GM19025 (cell line): ENCODE measurements around the gene LCE4A.
"Not testable (repeated sequence)": the region's sequence is repeated elsewhere in the genome, so short reads cannot be mapped to it uniquely, and the experiment has no call there.

Experiments
- ATAC-seq: cut with Tn5 transposase; IDR thresholded peaks from one replicate; pipeline ENCODE4 v1.9.1; 2021; ENCODE audit warnings: mild to moderate bottlenecking, low read depth, moderate library complexity; ENCODE audit not compliant: unreplicated experiment

Gene LCE4A, protein sequence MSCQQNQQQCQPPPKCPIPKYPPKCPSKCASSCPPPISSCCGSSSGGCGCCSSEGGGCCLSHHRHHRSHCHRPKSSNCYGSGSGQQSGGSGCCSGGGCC

DNA sequence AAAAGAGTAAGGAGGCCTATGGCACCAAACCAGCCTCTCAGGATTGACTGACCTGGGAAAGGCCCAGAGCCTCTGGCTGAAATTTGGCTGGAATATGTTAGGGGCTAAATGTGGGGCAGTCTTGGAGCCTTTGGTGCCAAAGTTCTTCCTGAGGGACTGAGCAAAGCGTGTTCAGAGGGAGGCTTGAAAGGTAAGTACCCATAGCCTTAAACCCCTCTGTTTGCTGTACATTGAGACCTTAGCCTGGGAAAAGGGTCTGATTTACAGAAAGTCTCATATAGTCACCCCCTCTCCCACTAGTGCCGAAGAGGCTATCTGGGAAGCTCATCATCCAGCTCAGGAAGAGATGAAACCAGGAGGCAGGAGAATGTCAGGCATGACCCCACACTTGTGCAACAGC, at the start of gene LCE4A:
Gene LCE4A (plus strand): TSS at position 301 of the 400 bp plus-strand sequence. CDS start 916 bp downstream, outside the sequence.
- ATAC-seq: no peak

DNA sequence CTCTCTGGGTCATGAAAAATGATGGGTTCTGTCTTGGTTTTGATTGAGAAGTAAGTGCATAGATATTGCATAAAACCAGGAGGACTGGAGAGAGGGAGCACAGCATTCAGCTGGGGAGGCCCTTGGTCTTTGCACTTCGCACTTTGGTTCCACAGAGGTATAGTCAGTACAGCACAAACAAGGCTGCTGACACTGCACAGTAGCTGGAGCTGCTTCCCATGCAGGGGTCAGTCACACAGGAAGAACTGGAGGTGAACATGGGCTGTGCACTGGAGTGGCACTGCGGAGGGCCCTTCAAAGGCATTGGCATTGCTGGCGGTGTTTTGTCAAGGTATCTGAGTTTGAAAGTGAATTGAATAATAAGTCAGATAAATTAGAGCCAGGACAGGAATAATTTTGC, 49.3 kb upstream of the LCE4A start:
- ATAC-seq: no peak

DNA sequence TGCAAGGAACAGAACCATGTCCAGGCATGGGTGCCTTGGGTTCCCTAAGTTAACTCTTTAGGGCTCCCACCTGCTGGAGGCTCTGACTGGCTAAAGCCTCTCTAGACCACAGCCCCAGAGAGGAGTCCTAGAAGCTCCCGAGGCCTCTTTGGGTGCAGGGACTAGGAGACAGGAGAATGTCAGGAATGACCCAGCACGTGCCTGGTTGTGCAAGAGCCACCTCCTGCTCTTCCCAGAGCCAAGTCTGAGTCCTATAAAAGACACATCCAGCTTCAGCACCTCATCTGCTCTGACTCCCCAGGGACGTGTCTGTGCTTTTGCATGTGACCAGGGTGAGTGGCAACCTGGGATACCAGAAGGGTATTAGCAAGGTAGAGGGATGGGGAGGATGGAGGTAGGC, 44.9 kb upstream of the LCE4A start, which contains the start of gene LCE2D:
Gene LCE2D (plus strand): TSS at position 283 of the 400 bp plus-strand sequence. CDS start 726 bp downstream, outside the sequence.
- ATAC-seq: no peak

DNA sequence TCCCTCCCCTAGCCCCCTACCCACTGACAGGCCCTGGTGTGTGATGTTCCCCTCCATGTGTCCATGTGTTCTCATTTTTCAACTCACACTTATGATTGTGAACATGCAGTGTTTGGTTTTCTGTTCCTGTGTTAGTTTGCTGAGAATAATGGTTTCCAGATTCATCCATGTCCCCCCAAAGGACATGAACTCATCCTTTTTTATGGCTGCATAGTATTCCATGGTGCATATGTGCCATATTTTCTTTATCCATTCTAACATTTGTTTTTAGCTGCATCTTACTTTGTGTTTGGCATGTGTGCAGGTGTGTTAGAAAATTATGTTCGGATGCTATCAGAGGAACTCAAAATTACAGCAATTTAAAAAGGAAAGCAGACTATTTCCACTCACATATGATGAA, 41.8 kb upstream of the LCE4A start:
- not testable (repeated sequence) for ATAC-seq

DNA sequence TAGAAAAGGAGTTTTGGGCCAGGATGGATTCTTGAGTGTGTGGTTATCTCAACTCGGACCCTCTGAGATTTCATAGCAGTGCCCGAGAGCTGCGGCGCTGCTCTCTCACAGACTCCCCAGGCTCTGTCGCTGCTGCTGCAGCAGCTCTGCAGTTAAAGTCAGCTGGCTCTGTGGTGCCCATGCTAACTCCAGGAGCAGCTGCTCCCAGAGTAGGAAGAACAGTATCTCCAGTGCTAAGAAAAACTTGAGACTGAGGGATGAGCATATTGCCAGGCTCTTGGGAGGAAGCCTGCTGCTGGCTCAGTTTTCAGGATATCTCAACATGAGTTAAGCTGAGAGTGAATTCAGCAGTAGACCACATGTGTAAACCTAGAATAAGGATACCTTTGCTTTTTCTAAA, 40.3 kb upstream of the LCE4A start:
- no peak for ATAC-seq

DNA sequence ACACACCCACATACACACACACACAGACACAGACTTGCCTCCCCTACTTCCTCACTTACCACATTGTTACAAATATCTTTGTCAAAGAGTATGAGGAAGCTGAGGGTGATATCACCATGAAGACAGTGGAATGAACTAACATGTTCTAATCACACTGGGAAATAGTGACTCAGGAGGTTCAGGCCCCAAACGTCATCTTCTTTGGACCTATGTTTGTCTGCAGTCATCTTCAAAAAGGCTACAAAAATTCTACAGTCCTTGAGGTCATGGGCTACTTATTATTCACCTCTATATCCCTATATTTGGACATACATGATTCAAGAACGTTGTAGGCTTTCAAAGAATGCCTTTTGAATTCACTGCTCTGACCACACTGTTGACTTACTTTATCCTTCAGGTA, 34.9 kb upstream of the LCE4A start:
- no peak for ATAC-seq

DNA sequence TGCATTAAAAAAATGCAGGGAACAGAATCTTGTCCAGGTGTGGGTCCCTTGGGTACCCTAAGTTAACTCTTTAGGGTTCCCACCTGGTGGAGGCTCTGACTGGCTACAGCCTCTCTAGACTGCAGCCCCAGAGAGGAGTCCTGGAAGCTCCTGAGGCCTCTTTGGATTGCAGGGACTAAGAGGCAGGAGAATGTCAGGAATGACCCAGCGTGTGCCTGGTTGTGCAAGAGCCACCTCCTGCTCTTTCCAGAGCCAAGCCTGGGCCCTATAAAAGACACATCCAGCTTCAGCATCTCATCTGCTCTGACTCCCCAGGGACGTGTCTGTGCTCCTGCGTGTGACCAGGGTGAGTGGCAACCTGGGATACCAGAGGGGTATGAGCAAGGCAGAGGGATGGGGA, 33.0 kb upstream of the LCE4A start, which contains the start of gene LCE2C:
Gene LCE2C (plus strand): TSS at position 297 of the 400 bp plus-strand sequence. CDS start 737 bp downstream, outside the sequence.
- not testable (repeated sequence) for ATAC-seq

DNA sequence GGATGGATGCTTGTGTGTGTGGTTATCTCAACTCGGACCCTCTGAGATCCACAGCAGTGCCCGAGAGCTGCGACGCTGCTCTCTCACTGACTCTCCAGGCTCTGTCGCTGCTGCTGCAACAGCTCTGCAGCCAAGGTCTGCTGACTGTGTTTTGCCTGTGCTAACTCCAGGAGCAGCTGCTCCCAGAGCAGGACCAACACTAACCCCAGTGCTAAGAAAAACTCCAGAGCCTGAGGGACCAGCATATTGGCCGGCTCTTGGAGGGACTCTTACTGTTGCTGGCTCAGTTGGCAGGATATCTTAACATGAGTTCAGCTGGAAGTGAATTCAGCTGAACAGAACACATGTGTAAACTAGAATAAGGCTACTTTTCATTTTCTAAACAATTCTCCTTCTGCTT, 28.5 kb upstream of the LCE4A start:
- ATAC-seq: no peak

DNA sequence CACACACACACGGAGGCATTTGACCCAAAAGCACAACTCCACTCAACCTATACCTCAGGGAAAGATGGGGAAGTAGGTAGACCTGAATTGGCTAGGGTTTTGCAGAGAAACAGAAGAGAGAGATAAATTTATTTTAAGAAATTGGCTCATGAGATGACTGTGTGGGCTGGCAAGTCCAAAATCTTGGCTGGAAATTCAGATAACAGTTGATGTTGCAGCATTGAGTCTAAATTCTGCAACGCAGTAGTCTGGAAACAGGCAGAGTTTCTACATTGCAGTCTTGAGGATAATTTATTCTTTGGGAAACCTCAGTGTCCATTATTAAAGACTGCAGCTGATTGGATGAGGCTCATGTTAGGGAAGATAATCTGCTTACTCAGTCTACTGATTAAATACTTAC, 26.3 kb upstream of the LCE4A start:
- no peak for ATAC-seq

DNA sequence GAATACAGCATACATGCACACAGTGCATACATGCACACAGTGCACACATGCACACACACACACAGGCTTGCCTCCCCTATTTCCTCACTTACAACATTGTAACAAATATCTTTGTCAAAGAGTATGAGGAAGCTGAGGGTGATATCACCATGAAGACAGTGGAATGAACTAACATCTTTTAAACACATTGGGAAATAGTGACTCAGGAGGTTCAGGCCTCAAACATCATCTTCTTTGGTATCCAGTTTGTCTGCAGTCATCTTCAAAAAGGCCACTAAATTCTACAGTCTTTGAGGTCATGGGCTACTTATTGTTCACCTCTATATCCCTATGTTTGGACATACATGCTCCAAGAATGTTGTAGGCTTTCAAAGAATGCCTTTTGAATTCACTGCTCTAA, 24.1 kb upstream of the LCE4A start:
- ATAC-seq: no peak

DNA sequence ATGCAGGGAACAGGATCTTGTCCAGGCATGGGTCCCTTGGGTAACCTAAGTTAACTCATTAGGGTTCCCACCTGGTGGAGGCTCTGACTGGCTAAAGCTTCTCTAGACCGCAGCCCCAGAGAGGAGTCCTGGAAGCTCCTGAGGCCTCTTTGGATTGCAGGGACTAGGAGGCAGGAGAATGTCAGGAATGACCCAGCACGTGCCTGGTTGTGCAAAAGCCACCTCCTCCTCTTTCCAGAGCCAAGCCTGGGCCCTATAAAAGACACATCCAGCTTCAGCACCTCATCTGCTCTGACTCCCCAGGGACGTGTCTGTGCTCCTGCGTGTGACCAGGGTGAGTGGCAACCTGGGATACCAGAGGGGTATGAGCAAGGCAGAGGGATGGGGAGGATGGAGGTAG, 22.1 kb upstream of the LCE4A start, which contains the start of gene LCE2B:
Gene LCE2B (plus strand): TSS at position 301 of the 400 bp plus-strand sequence. CDS start 721 bp downstream, outside the sequence.
- ATAC-seq: not testable (repeated sequence)

DNA sequence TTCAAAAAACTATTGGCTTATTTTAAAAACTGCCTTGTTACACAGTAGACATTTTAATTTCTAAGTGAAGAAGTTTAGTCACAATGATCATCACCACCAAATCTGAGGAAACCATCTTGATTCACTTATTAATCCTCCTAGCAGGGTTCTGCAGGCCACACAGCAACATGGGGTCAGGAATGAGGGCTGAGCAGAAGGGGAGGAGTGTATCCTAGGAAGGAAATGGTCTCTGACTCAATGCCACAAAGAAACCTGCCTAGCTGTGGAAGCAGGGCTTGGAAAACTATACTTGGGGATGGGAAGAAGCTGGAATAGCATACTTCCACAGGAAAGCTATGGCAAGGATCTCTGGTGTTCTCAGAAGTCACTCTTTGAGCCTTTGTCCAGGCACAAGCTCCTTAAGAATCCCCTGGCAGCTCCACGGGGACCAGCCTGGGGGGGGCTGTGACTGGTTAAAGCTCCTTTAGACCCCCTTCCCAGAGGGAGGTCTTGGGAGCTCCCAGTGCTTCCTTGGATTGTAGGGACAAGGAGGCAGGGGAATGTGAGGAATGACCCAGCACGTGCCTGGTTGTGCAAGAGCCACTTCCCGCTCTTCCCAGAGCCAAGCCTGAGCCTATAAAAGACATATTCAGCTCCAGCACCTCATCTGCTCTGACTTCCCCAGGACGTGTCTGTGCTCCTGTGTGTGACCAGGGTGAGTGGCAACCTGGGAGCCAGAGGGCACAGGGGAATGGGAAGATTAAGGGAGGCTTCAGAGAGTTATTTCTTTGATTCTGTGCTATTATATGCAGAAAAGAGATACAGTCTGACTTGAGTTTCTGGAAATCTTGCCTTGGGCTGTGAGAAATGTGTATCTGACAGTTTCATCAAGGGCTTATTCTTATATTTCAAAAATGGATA, 10.0 kb upstream of the LCE4A start, which contains the start of gene LCE2A:
Gene LCE2A (plus strand): TSS at position 645 of the 900 bp plus-strand sequence. CDS start 557 bp downstream, outside the sequence.
- ATAC-seq: no peak

DNA sequence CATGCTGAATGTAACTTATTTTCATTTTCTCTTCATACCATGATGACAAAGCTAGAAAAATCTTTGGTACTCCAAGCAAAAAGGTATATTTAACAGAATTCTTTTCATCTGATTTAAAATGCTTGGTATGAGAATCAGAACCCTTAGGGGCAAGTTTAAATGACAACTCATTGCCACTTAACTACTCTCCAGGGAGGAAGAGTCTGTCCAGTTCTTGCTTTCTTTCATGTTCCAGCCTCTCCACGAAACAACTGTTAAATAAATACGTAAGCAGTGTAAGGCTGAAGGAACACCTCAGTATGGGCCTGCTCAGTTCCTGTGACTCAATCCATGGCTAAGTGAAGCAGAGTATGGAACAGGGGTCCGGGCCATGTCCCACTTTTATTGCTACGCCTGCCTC, 8.2 kb upstream of the LCE4A start:
- ATAC-seq: no peak

DNA sequence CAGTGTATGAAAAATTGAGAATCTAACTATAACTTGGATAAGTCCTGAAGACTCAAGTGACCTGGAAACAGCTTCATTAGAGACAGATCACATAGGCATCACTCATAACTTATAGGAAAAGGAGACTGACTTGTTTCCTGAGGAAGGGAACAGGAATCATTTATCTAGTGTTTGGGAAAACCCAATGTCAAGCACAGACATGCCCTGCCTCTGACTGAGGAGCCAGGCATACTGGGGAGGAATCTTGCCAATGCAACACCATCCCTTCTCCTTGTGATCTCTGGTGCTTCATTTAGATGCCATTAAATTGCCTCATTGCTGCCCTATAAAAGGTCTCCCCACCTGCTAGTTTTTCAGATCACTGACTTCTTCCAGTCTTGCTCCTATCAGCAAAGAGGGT, 10.3 kb downstream of the LCE4A start:
- no peak for ATAC-seq

DNA sequence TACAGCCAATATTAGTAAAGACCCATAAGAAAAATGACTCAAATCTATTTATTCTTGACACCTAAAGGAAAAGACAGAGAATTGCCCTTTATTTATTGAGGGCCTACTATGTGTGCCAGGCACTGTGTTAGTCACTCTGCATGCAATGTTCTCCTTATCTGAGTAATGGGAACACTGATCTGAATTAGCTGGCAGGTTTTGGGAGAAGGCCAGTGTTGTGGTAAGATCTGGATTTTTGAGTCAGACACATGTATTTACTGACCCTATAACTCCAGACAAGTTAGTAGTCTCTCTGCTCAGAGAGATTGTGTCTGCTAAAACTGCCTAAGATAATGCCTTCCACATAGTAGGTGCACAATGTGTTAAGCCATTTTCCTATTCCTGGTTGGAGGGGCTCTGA, 17.3 kb downstream of the LCE4A start:
- ATAC-seq: no peak

DNA sequence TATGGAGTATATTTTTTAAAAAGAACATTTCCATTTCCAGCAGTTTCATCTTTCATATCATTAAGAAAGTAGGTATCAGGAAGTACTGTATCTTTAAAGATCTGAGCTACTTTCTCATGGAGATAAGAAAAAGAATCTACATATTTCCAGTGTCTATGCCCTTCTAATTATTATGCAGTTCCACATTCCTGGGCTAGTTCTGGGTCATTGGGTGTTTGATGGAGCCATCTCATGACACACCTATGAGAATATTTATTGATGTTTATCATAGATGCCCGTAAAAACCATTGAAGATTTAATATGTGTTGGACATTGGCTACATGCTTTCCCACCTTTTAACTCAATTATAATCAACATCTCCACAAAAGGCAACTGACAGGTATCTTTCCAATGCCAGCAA, 21.0 kb downstream of the LCE4A start:
- ATAC-seq: no peak

DNA sequence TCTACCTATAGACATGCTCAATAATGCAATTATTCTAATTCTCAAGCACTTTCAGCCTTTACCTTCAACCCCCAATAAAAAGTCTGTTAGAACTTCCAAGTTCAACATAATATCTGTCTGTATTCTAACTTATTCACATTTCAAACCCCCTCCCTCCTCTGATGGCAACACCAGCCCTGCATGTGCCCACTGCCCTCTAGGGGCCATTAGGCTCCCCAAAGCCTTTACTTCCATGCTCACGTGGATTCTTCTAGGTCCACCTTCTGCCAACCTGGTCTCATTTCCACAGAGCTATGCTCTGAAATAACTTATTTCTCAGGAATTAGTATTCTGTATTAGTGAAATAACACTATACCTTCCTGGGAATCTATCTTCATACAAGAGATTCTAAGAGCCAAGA, 27.7 kb downstream of the LCE4A start:
- ATAC-seq: no peak

DNA sequence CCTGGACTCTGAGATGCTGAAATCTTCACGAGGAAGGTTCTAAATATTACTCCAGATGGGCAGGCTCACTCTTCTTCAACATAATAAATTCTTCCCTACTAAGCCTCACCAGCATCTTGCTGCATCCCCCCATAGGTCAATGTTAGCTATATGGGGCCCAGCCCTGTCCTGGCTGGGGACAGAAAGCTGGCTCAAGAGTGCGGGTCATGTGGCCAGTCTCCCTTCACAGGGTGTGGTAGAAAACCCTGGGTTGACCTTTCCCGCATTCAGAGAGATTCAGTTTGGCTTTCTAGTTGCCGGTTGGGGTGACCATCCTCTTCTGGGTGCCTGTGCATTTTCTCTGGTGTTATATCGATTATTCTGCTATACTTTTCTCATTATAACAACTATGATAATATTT, 30.0 kb downstream of the LCE4A start:
- ATAC-seq: no peak

DNA sequence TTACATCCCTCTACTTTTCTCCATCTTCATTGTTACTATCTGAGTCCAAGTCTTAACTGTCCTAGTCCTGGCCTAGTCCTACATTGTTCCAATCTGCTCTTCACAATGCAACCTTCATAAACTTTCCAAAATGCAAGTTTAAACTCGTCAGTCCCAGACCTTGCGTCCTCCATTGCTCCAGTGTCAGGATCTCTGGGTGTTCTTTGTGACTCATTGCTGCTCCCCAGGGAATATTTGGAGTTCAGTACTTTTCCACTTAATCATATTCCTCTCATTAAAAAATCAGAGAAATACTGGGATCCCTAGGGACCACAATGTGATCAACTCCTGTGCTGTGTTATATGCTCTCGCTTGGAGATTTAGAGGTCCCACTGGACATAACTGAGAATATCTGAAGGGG, 31.9 kb downstream of the LCE4A start:
- ATAC-seq: no peak

DNA sequence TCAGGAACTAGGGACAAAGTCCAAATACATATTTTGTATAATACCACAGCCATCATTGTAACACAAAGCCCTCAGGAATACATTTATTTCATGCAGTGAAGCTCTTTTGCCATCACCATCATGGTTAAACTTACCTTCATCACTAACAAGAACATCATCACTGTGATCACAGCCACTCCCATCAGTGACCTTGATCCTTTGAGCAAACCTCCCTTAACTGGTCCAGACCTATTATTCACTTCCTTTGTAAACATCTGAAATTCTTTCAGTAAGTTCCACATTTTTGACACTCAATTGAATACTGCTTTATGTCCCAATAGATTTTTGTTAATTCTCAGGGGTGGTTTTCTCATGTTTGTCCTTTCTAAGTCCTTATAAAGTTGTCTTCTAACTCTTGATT, 33.7 kb downstream of the LCE4A start:
- ATAC-seq: no peak

DNA sequence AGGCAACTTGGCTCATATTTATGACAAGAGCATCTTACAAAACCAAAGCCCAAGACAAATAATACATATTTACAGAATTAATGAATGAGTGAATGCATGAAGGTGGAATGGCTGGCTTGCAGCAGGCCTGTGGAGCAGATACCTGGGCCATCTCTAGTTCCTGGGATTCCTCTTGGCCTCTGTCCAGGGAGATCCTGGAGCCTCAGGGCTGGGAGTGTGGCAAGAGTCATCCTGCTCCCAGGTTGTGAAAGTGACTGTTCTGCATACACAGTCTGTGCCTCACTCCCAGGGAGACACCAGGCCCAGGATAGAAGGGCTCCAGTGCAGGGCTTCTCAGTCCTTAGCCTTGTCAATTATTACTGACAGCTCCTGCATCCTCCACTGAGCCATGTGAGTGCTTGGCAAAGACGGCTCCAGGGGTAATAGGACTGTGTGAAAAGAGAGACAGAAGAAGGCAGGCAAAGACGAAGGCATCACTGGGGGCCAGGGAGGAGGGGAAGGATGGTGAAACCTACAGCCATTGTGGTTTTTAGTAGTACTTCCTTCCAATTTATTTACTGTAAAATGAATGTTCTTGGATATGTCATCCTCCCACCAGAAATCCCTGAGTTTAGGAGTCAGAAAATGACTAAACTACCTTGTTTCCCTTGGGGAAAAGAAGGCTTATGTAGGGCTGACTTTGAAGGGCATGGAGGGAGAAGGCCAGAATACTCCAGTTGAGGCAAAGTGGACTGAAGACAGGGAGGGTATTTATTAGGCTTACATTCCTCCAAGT, 35.6 kb downstream of the LCE4A start:
- ATAC-seq: no peak
